GM20000 (cell line): Measurements from ENCODE around the gene C4A.
"Not testable (repeated sequence)": the region's sequence is repeated elsewhere in the genome, so short reads cannot be mapped to it uniquely, and the experiment has no call there.

ENCODE experiments used
- DNase-seq: peaks from one replicate; pipeline ENCODE4 v3.0.0; 2012; ENCODE audit warnings: low spot score
- CTCF ChIP-seq: IDR thresholded peaks from 2 replicates; pipeline ENCODE4 v1.5.1; 2012; ENCODE audit warnings: mild to moderate bottlenecking, control low read depth; ENCODE audit errors: extremely low read depth, missing control alignments

The C4A gene

GRCh38 chr6:31968791-31969711 lies 12.8 kb upstream of the C4A start:
- no peak for TF ChIP-seq CTCF
- no peak for DNase-seq

- no peak for TF ChIP-seq CTCF
- no peak for DNase-seq
Observed at GRCh38 chr6:31969712-31970603, 11.9 kb upstream of the C4A start.

- TF ChIP-seq CTCF, result no peak
- no peak for DNase-seq
Observed at GRCh38 chr6:31970604-31971271, 11.1 kb upstream of the C4A start.

- TF ChIP-seq CTCF, result no peak
Observed at GRCh38 chr6:31971279-31971992, 10.4 kb upstream of the C4A start.

GRCh38 chr6:31971993-31972708 lies 9.7 kb upstream of the C4A start, which contains the start of gene DXO:
TSS of gene DXO (minus strand) at chr6:31972138. CDS start at chr6:31971675, 463 bp downstream.
- no peak for TF ChIP-seq CTCF
- DNase-seq, result peak; percentile 99

More at GRCh38 chr6:31971279-31971992, 10.4 kb upstream of the C4A start:
- no peak for DNase-seq

GRCh38 chr6:31972709-31973350 lies 9.0 kb upstream of the C4A start:
- no peak for TF ChIP-seq CTCF
- DNase-seq, result peak; percentile 23

- not testable (repeated sequence) for DNase-seq
Observed at GRCh38 chr6:31976065-31976464, 5.8 kb upstream of the C4A start.
